ENCODE measurements around the gene SPAG6.
"Not testable (repeated sequence)": the region's sequence is repeated elsewhere in the genome, so short reads cannot be mapped to it uniquely, and the experiment has no call there.

Gene SPAG6

DNA sequence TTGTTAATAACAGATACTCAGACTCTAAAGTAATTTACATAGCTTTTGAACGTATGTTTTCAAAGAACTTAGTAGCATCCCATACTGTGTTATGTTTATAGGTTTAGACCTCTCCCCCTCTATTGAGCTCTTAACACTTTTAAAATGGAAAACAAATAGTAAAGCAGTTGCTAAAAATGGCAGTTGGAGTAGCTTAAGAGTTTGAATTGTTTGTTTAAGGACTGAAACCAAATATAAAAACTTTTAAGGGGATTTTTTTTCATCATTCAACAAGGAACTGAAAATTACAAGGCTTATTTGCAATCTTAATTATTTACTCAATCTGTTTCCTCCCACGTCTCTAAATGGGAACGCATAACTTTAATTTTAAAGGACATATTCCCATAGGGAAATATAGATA is 1.6 kb upstream of the SPAG6 start:
- Mint-ChIP-seq H3K4me3 (no peak overlapping the region), H3K4me1 (peaks cover 33% of the 10 kb centered on the region), H3K27ac (no peak overlapping the region), H3K36me3 (ENCODE audit: low read depth) (peaks cover 15% of the 10 kb centered on the region), H3K27me3 (peaks cover 71% of the 10 kb centered on the region), H3K9me3 (no peaks in the 10 kb centered on the region)
- DNase-seq, result no peak
- no peak for ATAC-seq

GRCh38 chr10:22344249-22344648 is 1.0 kb upstream of the SPAG6 start:
- no peak for DNase-seq
- ATAC-seq, result no peak
- Mint-ChIP-seq H3K27me3 (peaks cover 66% of the 10 kb centered on the region), H3K4me1 (peaks cover 29% of the 10 kb centered on the region), H3K27ac (no peak overlapping the region), H3K9me3 (no peaks in the 10 kb centered on the region), H3K4me3 (peak overlapping the region; percentile 5), H3K36me3 (ENCODE audit: low read depth) (peaks cover 15% of the 10 kb centered on the region)

DNA sequence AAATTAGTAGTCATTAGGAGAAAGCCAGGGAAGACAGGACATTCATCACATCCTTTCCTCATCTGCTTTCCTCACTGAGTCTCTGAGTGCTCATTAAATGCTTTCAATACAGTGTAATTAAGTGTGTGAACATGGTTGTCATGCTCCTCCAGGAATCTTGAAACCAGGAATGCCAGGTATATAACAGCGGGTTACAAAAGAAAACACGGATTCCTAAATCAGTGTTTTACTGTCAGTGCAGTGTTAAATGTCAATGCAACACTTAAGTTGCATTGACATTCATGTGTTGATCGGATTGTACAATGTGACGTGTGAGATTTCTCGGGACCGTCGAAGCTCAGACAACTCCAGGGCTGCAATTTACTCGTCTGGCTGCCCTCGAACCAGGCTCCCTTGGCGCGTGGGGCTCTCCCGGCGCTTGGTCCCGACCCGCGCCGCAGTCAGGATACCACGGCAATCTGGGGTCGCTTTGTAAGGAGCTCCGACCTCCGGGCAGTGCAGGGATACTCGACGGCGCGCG is 455 bp upstream of the SPAG6 start:
- Mint-ChIP-seq H3K36me3 (ENCODE audit: low read depth) (peaks cover 15% of the 10 kb centered on the region), H3K4me1 (peaks cover 23% of the 10 kb centered on the region), H3K27ac (no peak overlapping the region), H3K4me3 (peak overlapping the region; percentile 5), H3K9me3 (no peaks in the 10 kb centered on the region), H3K27me3 (peaks cover 67% of the 10 kb centered on the region)
- DNase-seq, result no peak
- ATAC-seq, result no peak

DNA sequence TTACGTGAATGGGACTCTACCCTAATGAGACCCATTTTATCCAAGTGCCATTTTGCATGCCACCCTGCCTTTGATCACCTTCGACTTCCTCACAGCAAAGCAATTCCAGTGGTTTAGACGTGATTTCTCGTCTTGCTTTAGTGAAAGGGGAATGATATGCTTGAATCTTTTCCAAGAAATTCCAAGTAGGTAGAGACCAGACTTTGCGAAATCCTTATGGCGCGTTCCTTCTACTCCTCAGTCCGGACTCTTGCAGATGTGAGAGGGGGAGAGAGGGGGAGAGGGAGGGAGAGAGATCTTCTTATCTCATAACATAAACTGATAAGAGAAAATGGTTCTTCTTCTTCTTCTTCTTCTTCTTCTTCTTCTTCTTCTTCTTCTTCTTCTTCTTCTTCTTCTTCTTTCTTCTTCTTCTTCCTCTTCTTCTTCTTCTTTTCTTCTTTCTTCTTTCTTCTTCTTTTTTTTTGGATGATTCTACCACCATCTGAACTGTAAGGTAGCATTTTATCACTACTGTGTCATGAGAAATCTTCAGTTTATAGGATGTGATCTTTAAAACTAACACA is 883 bp downstream of the SPAG6 start:
- Mint-ChIP-seq H3K4me3 (peak overlapping the region; percentile 57), H3K4me1 (peaks cover 18% of the 10 kb centered on the region), H3K27ac (no peak overlapping the region), H3K27me3 (peaks cover 65% of the 10 kb centered on the region), H3K9me3 (no peaks in the 10 kb centered on the region), H3K36me3 (ENCODE audit: low read depth) (peaks cover 13% of the 10 kb centered on the region)
- ATAC-seq (no peak), DNase-seq (no peak)

GRCh38 chr10:22349755-22350154 is 4.5 kb downstream of the SPAG6 start:
- H3K27me3 Mint-ChIP-seq, result peaks cover 40% of the 10 kb centered on the region
- H3K4me3 Mint-ChIP-seq, result no peak overlapping the region
- H3K27ac Mint-ChIP-seq, result no peak overlapping the region
- no peak for DNase-seq
- no peaks in the 10 kb centered on the region for H3K9me3 Mint-ChIP-seq
- no peak for ATAC-seq
- H3K4me1 Mint-ChIP-seq, result peaks cover 7% of the 10 kb centered on the region
- H3K36me3 Mint-ChIP-seq (ENCODE audit: low read depth), result peaks cover 8% of the 10 kb centered on the region

DNA sequence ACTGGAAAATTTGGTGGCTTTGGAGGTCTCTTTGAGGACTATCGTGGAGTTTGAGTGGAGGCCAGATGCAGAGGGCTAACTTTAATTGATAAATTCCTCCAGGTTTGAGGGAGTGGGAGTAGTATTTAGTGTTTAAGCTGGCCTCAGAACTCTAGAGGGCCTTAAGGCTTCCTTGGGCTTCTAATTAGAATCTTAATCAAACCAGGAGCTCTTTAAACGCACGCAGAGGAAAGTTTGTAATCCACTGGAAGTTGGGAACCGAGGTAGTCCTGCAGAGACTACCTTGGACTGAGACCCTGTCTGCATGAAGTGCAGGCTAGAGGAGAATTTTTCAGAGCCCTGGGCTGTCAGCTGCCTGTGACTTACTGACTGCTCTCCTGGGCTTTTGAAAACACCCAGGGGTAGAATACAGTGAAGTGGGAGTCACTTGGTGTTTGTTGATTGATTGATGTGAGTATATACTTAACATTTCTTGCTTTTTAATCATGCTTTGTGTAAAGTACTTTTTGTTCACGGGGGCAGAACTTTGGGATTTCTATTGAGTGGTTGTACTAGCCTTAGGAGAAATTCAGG is 5.9 kb downstream of the SPAG6 start:
- ATAC-seq, result no peak
- Mint-ChIP-seq H3K9me3 (no peaks in the 10 kb centered on the region), H3K4me3 (no peak overlapping the region), H3K27me3 (peaks cover 33% of the 10 kb centered on the region), H3K36me3 (ENCODE audit: low read depth) (peaks cover 2% of the 10 kb centered on the region), H3K27ac (no peak overlapping the region), H3K4me1 (no peaks in the 10 kb centered on the region)
- DNase-seq, result no peak

- Mint-ChIP-seq H3K9me3 (no peaks in the 10 kb centered on the region), H3K4me3 (no peak overlapping the region), H3K36me3 (ENCODE audit: low read depth) (no peaks in the 10 kb centered on the region), H3K27ac (no peak overlapping the region), H3K27me3 (peaks cover 9% of the 10 kb centered on the region), H3K4me1 (no peaks in the 10 kb centered on the region)
- ATAC-seq (no peak), DNase-seq (no peak)
Measured at GRCh38 chr10:22356324-22356873, 11.1 kb downstream of the SPAG6 start.

GRCh38 chr10:22357770-22358169 is 12.5 kb downstream of the SPAG6 start:
- H3K27me3 Mint-ChIP-seq; H3K27ac Mint-ChIP-seq; H3K4me3 Mint-ChIP-seq; H3K36me3 Mint-ChIP-seq (ENCODE audit: low read depth); ATAC-seq; DNase-seq; H3K4me1 Mint-ChIP-seq; H3K9me3 Mint-ChIP-seq: not testable (repeated sequence)

DNA sequence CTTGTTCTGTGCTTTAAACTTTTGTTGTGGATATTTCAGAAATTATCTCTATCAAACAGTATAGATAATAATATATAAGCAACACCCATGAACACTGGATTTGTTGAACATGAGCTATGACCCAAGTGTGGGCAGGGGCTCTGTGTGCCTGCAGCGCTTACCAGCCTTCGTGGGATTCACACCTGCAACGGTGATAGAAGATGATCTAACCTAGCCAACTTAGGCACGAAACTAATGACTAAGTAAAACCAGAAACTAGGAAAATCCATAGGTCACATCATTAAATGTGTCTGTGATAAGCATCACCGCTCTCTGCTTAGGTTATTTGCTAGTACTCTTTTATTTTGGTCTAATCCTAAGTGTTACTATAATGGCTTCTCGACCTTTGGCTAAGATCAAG is 18.0 kb downstream of the SPAG6 start:
- no peaks in the 10 kb centered on the region for H3K9me3 Mint-ChIP-seq
- ATAC-seq (peak; percentile 79), DNase-seq (peak; percentile 27)
- peaks cover 41% of the 10 kb centered on the region for H3K4me1 Mint-ChIP-seq
- no peaks in the 10 kb centered on the region for H3K36me3 Mint-ChIP-seq (ENCODE audit: low read depth)
- H3K4me3 Mint-ChIP-seq, result no peak overlapping the region
- no peaks in the 10 kb centered on the region for H3K27me3 Mint-ChIP-seq
- no peak overlapping the region for H3K27ac Mint-ChIP-seq

- no peaks in the 10 kb centered on the region for H3K9me3 Mint-ChIP-seq
- peaks cover 51% of the 10 kb centered on the region for H3K4me1 Mint-ChIP-seq
- DNase-seq (no peak), ATAC-seq (no peak)
- no peaks in the 10 kb centered on the region for H3K27me3 Mint-ChIP-seq
- no peaks in the 10 kb centered on the region for H3K36me3 Mint-ChIP-seq (ENCODE audit: low read depth)
- H3K27ac Mint-ChIP-seq, result no peak overlapping the region
- no peak overlapping the region for H3K4me3 Mint-ChIP-seq
Measured at GRCh38 chr10:22364407-22365140, 19.3 kb downstream of the SPAG6 start.

DNA sequence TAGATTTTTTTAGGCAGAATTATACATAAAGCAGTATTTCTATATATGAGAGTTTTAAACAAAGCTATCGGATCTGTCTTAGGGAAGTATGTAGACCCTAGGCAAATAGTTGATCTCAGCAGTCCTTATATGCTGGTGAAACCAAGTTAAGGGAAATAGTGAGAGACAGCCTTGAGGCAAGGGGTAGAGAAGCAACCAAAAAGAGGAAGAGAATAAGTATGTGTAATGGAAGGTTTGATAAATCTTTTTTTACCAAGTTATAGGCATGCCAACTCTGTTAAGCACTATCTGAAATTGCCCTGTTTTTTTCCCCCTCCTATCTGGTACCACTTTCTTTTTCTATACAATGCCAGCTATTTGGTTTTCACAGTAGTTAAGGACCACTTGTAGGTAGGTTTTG is 19.9 kb downstream of the SPAG6 start:
- no peaks in the 10 kb centered on the region for H3K27me3 Mint-ChIP-seq
- no peaks in the 10 kb centered on the region for H3K9me3 Mint-ChIP-seq
- no peaks in the 10 kb centered on the region for H3K36me3 Mint-ChIP-seq (ENCODE audit: low read depth)
- peak; percentile 65 for ATAC-seq
- peaks cover 56% of the 10 kb centered on the region for H3K4me1 Mint-ChIP-seq
- no peak for DNase-seq
- H3K4me3 Mint-ChIP-seq, result no peak overlapping the region
- H3K27ac Mint-ChIP-seq, result peak overlapping the region; percentile 79

GRCh38 chr10:22365644-22366434 is 20.5 kb downstream of the SPAG6 start:
- Mint-ChIP-seq H3K4me1 (peaks cover 56% of the 10 kb centered on the region), H3K27ac (peak overlapping the region; percentile 79), H3K4me3 (no peak overlapping the region), H3K36me3 (ENCODE audit: low read depth) (no peaks in the 10 kb centered on the region), H3K27me3 (no peaks in the 10 kb centered on the region), H3K9me3 (no peaks in the 10 kb centered on the region)
- DNase-seq (no peak), ATAC-seq (no peak)

GRCh38 chr10:22366435-22366703 is 21.1 kb downstream of the SPAG6 start:
- H3K36me3 Mint-ChIP-seq (ENCODE audit: low read depth), result no peaks in the 10 kb centered on the region
- H3K4me1 Mint-ChIP-seq, result peaks cover 56% of the 10 kb centered on the region
- H3K4me3 Mint-ChIP-seq, result no peak overlapping the region
- H3K9me3 Mint-ChIP-seq, result no peaks in the 10 kb centered on the region
- ATAC-seq (no peak), DNase-seq (no peak)
- H3K27me3 Mint-ChIP-seq, result no peaks in the 10 kb centered on the region
- H3K27ac Mint-ChIP-seq, result no peak overlapping the region

GRCh38 chr10:22366771-22367170 is 21.5 kb downstream of the SPAG6 start:
- peak overlapping the region; percentile 32 for H3K27ac Mint-ChIP-seq
- H3K36me3 Mint-ChIP-seq (ENCODE audit: low read depth), result no peaks in the 10 kb centered on the region
- no peak for DNase-seq
- H3K4me3 Mint-ChIP-seq, result no peak overlapping the region
- ATAC-seq, result no peak
- H3K4me1 Mint-ChIP-seq, result peaks cover 56% of the 10 kb centered on the region
- no peaks in the 10 kb centered on the region for H3K27me3 Mint-ChIP-seq
- H3K9me3 Mint-ChIP-seq, result no peaks in the 10 kb centered on the region

Data from activated naive CD8-positive, alpha-beta T cell treated with anti-CD3 and anti-CD28 coated beads, Interleukin-2, amount 50 U/mL, for 24 hours (primary cell).